Loucy (cell line): ENCODE results near the gene TRPM6.

Source experiments
- CTCF ChIP-seq: fragments of 200-600 bp; sonication (generic); conservative IDR thresholded peaks from 2 replicates; pipeline ENCODE4 v1.5.1; 2014; ENCODE audit warnings: mild to moderate bottlenecking, antibody characterized with exemption, low read length
- EZH2phosphoT487 ChIP-seq: fragments of 200-600 bp; IDR thresholded peaks from 2 replicates; pipeline ENCODE4 v1.6.1; 2018; ENCODE audit warnings: antibody characterized with exemption, mild to moderate bottlenecking, moderate library complexity, borderline replicate concordance

- no peak for TF ChIP-seq CTCF
- no peak for TF ChIP-seq EZH2phosphoT487
These were observed 104.3 kb downstream of the TRPM6 start for GRCh38 chr9:74783408-74783807.
